ENCODE data around the gene MYD88. TPM values are rescaled to one million over a fixed set of nuclear protein-coding genes. Genes with fewer than 3 reads are reported as not detected.

MYD88 gene
- total RNA-seq, 1 experiment from 2014 or later, result 23.0 TPM

DNA sequence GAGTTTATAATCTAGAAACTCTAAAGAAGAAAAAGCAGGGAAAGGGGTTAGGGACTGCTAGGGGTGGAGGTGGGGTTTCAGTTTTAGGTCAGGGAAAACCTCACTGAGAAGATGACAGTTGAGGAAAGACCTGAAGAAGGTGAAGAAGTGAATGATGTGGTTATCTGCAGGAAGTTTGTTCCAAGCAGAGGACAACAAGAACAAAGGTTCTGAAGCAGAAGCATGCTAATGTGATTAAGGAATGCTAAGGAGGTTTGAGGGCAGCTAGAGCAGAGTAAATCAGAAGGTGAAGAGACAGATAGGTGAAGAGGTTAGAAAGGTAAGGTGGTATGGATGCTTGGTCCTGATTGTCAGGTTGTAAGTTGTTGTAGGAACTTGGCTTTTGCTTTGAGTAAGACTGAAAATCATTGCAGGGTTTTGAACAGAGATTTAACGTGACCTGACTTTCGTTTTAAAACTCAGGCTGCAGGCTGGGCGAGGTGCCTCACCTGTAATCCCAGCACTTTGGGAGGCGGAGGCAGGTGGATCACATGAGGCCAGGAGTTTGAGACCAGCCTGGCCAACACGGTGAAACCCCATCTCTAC lies 35.5 kb downstream of the MYD88 start:
- H3K4me1 ChIP-seq (ENCODE audit: low read length), result peaks cover 37% of the 10 kb centered on the region
- H3K9me2 ChIP-seq (replicated peaks; ENCODE audit: insufficient read depth, low read length), result no peaks in the 10 kb centered on the region
- no peak overlapping the region for H3K9ac ChIP-seq (ENCODE audit: low read length)
- no peak overlapping the region for H3K4me3 ChIP-seq (ENCODE audit: low read length)
- no peaks in the 10 kb centered on the region for H3K27me3 ChIP-seq (ENCODE audit: low read length)
- H3K27ac ChIP-seq (ENCODE audit: low read length), result no peak overlapping the region; the same call in 1 of the 2 replicates
- H3K9me3 ChIP-seq (ENCODE audit: low read length), result no peaks in the 10 kb centered on the region
- peaks cover 20% of the 10 kb centered on the region for H4K20me1 ChIP-seq (ENCODE audit: insufficient read depth, low read depth, low read length)
- no peak overlapping the region for H2AFZ ChIP-seq (ENCODE audit: low read length)
- DNase-seq, result no peak
- H3K4me2 ChIP-seq (ENCODE audit: low read depth, low read length, poor library complexity, severe bottlenecking), result peak overlapping the region; percentile 6
- H3K79me2 ChIP-seq (ENCODE audit: low read length), result peaks cover 98% of the 10 kb centered on the region
- H3K36me3 ChIP-seq (ENCODE audit: insufficient read depth, low read length), result no peaks in the 10 kb centered on the region

DNA sequence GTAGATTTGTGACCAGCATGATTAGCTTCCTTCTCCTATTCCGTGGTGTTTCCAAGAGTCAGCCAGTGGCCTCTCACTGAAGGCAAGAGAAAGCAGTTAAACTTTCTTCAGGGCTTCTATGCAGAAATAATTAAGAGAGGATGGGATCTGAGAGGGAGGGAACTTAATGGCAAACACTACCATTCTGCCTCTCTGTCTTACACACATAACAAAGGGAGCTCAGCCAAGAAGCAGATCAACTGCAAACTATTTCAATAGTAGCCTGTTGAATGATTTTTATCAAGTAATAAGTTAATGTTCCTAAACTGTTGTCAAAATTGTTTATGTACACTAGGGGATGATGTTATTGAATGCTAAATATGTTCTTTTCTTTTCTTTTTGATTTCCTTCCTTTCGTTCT lies 38.7 kb downstream of the MYD88 start:
- Histone ChIP-seq H2AFZ (ENCODE audit: low read length) (no peak overlapping the region), H3K9ac (ENCODE audit: low read length) (no peak overlapping the region), H3K27me3 (ENCODE audit: low read length) (no peaks in the 10 kb centered on the region), H3K4me3 (ENCODE audit: low read length) (no peak overlapping the region), H3K4me1 (ENCODE audit: low read length) (peaks cover 17% of the 10 kb centered on the region), H3K9me3 (ENCODE audit: low read length) (no peaks in the 10 kb centered on the region), H3K27ac (ENCODE audit: low read length) (no peak overlapping the region), H4K20me1 (ENCODE audit: insufficient read depth, low read depth, low read length) (peaks cover 7% of the 10 kb centered on the region), H3K36me3 (ENCODE audit: insufficient read depth, low read length) (no peaks in the 10 kb centered on the region), H3K79me2 (ENCODE audit: low read length) (peaks cover 98% of the 10 kb centered on the region), H3K4me2 (ENCODE audit: low read depth, low read length, poor library complexity, severe bottlenecking) (no peak overlapping the region), H3K9me2 (replicated peaks; ENCODE audit: insufficient read depth, low read length) (no peaks in the 10 kb centered on the region)
- no peak for DNase-seq

DNA sequence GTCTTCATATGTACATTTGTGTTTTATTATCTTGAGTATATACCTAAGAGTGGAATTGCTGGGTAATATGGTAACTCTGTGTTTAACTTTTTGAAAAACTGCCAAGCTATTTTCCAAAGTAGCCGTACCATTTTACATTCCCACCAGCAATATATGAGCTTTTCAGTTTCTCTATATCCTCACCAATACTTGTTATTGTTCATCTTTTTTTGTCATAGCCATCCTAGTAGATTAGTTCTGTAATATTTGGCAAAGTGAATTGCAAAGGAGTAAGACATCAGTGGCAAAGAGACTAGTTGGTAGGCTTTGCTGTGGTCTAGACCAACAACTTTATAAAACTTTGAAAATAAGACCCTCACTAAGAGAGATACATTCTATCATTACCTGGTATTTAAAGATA lies 48.3 kb downstream of the MYD88 start:
- Histone ChIP-seq H3K9me2 (replicated peaks; ENCODE audit: insufficient read depth, low read length) (no peaks in the 10 kb centered on the region), H3K36me3 (ENCODE audit: insufficient read depth, low read length) (peaks cover 74% of the 10 kb centered on the region), H3K9ac (ENCODE audit: low read length) (no peak overlapping the region), H3K27me3 (ENCODE audit: low read length) (no peaks in the 10 kb centered on the region), H3K4me3 (ENCODE audit: low read length) (no peak overlapping the region), H3K4me1 (ENCODE audit: low read length) (no peaks in the 10 kb centered on the region), H4K20me1 (ENCODE audit: insufficient read depth, low read depth, low read length) (no peaks in the 10 kb centered on the region), H3K27ac (ENCODE audit: low read length) (no peak overlapping the region), H2AFZ (ENCODE audit: low read length) (no peak overlapping the region), H3K9me3 (ENCODE audit: low read length) (no peaks in the 10 kb centered on the region), H3K4me2 (ENCODE audit: low read depth, low read length, poor library complexity, severe bottlenecking) (no peak overlapping the region), H3K79me2 (ENCODE audit: low read length) (peaks cover 91% of the 10 kb centered on the region)
- DNase-seq, result no peak

DNA sequence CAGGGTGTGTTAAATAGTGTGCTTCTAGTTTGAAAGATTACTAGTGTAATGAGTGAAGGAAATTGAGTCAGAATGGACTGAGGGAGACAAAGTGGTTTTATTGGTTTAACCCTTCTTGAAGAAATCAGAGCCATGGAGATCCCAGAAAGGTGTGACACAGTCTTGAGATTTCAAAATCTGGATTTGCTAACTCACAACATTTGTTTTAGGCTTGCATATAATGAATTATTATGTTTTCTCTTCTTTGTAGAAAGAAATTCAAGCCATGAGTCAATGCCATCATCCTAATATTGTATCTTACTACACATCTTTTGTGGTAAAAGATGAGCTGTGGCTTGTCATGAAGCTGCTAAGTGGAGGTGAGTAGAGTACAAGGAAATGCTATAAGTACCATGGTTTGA lies 52.0 kb downstream of the MYD88 start:
- H3K36me3 ChIP-seq (ENCODE audit: insufficient read depth, low read length), result peaks cover 56% of the 10 kb centered on the region
- H3K4me3 ChIP-seq (ENCODE audit: low read length), result no peak overlapping the region
- no peaks in the 10 kb centered on the region for H3K4me1 ChIP-seq (ENCODE audit: low read length)
- no peaks in the 10 kb centered on the region for H3K9me3 ChIP-seq (ENCODE audit: low read length)
- no peak for DNase-seq
- no peaks in the 10 kb centered on the region for H4K20me1 ChIP-seq (ENCODE audit: insufficient read depth, low read depth, low read length)
- no peaks in the 10 kb centered on the region for H3K9me2 ChIP-seq (replicated peaks; ENCODE audit: insufficient read depth, low read length)
- no peak overlapping the region for H3K4me2 ChIP-seq (ENCODE audit: low read depth, low read length, poor library complexity, severe bottlenecking)
- no peak overlapping the region for H3K9ac ChIP-seq (ENCODE audit: low read length)
- no peaks in the 10 kb centered on the region for H3K27me3 ChIP-seq (ENCODE audit: low read length)
- no peak overlapping the region for H3K27ac ChIP-seq (ENCODE audit: low read length)
- peaks cover 92% of the 10 kb centered on the region for H3K79me2 ChIP-seq (ENCODE audit: low read length)
- no peak overlapping the region for H2AFZ ChIP-seq (ENCODE audit: low read length)

Small RNA genes within 50 kb of the gene (small RNA-seq; reads per million reads assigned to genes)
- not detected for gene RF00019

Other genes with a start within 250 kb of the MYD88 start
- gene VILL, start 147.9 kb upstream of the MYD88 start, total RNA-seq (2014; rRNA removed; shearing (Covaris generic); ENCODE audit: low replicate concordance), result 9.7 and 19.9 TPM in 2 replicates
- 0.89 and 2.2 TPM in 2 replicates for gene PLCD1, start 109.0 kb upstream of the MYD88 start, total RNA-seq (2014; rRNA removed; shearing (Covaris generic); ENCODE audit: low replicate concordance)
- gene DLEC1, start 99.5 kb upstream of the MYD88 start, total RNA-seq (2014; rRNA removed; shearing (Covaris generic); ENCODE audit: low replicate concordance), result not detected in 2 replicates
- 23.4 and 34.4 TPM in 2 replicates for gene ACAA1, start 1.5 kb upstream of the MYD88 start, total RNA-seq (2014; rRNA removed; shearing (Covaris generic); ENCODE audit: low replicate concordance)
- gene OXSR1, start 26.9 kb downstream of the MYD88 start, total RNA-seq (2014; rRNA removed; shearing (Covaris generic); ENCODE audit: low replicate concordance), result 42.7 and 55.3 TPM in 2 replicates
- gene SLC22A13, start 127.2 kb downstream of the MYD88 start, total RNA-seq (2014; rRNA removed; shearing (Covaris generic); ENCODE audit: low replicate concordance), result 0.90 and 3.3 TPM in 2 replicates
- gene SLC22A14, start 143.6 kb downstream of the MYD88 start, total RNA-seq (2014; rRNA removed; shearing (Covaris generic); ENCODE audit: low replicate concordance), result not detected in 2 replicates
- gene XYLB, start 208.1 kb downstream of the MYD88 start, total RNA-seq (2014; rRNA removed; shearing (Covaris generic); ENCODE audit: low replicate concordance), result not detected in 2 replicates